Stomach (tissue), 4 donors: Measurements from ENCODE around the gene UBE3D.
"Not testable (repeated sequence)": the region's sequence is repeated elsewhere in the genome, so short reads cannot be mapped to it uniquely, and the experiment has no call there.

Experiments used
- POLR2AphosphoS5 ChIP-seq, 3 donors: sonication (generic); formaldehyde crosslinking; IDR thresholded peaks; one replicate each; pipeline ENCODE4 v1.6.1; 2016; ENCODE audit warnings: antibody characterized with exemption in 3 of 3
- TF ChIP-seq, protein P1 (sequence below), 7 experiments: fragments of 450-650 bp in 4 of 7; fragments of 200-600 bp in 3 of 7; sonication (generic) in 3 of 7; IDR thresholded peaks; one replicate each; pipeline ENCODE4 v1.5.1; 2016 to 2019; ENCODE audit warnings: antibody characterized with exemption in 7 of 7, control low read depth in 2 of 7, mild to moderate bottlenecking in 1 of 7

DNA sequence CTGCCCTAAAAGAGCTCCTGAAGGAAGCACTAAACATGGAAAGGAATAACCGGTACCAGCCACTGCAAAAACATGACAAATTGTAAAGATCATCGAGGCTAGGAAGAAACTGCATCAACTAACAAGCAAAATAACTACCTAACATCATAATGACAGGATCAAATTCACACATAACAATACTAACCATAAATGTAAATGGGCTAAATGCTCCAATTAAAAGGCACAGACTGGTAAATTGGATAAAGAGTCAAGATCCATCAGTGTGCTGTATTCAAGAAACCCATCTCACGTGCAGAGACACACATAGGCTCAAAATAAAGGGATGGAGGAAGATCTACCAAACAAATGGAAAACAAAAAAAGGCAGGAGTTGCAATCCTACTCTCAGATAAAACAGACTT, 212.7 kb downstream of the UBE3D start:
- TF ChIP-seq, protein P1, sequence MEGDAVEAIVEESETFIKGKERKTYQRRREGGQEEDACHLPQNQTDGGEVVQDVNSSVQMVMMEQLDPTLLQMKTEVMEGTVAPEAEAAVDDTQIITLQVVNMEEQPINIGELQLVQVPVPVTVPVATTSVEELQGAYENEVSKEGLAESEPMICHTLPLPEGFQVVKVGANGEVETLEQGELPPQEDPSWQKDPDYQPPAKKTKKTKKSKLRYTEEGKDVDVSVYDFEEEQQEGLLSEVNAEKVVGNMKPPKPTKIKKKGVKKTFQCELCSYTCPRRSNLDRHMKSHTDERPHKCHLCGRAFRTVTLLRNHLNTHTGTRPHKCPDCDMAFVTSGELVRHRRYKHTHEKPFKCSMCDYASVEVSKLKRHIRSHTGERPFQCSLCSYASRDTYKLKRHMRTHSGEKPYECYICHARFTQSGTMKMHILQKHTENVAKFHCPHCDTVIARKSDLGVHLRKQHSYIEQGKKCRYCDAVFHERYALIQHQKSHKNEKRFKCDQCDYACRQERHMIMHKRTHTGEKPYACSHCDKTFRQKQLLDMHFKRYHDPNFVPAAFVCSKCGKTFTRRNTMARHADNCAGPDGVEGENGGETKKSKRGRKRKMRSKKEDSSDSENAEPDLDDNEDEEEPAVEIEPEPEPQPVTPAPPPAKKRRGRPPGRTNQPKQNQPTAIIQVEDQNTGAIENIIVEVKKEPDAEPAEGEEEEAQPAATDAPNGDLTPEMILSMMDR (IDR thresholded peaks at IDR 0.05) = not testable (repeated sequence)
- TF ChIP-seq POLR2AphosphoS5 (IDR thresholded peaks at IDR 0.05) = not testable (repeated sequence)
